ENCODE data around the gene SSNA1.
A peak's percentile ranks its signal among the peaks of the same experiment; 100 is the strongest.

SSNA1 gene

DNA sequence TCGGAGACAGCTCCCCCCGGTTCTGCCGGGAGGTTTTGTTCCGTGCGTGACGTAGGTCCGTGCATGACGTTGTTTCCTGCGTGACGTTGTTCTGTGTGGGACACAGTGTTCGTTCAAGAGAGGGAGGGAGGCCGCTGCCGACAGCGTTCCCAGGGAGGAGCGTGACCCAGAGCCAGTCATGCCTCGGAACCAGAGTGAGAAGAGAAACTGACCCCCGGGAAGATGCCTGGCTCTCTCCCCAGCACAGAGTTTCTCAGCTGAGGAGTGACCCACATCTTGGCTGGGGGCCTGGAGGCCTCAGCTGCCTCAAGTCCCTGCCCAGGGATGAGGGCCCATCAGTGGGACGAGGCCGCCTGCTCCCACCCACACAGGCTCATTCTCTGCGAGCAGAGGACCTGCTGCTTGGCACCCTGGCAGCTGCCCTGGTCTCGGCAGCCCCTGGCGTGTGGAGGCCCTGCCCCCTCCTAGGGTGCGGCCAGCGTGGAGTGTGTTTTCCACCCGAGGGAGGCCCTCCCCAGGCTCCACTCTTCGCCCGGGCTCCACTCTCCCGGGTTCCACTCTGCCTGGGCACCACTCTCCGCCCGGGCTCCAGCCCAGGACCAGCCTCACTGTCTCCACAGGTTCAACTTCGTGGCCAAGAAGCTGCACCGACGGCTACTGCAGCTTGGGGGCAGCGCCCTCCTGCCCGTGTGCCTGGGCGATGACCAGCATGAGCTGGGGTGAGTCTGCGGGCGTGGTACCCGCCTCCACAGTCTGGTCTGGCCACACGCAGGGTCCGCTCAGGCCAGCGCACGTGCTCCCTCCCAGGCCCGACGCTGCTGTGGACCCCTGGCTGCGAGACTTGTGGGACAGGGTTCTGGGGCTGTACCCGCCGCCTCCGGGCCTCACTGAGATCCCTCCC, 24.9 kb downstream of the SSNA1 start:
- H3K27ac ChIP-seq, result peak overlapping the region; percentile 82
- no peak for DNase-seq (ENCODE audit: low spot score)
- CTCF ChIA-PET, result interaction anchor here (0.7 to 2.1 kb wide), 7 partner anchors 11 to 36 kb away, joined by 3 to 8 read pairs (median 4); no protein-coding TSS in a partner anchor
- POLR2A ChIA-PET (ENCODE audit: low non-redundant PET), result interaction anchor here (0.6 kb wide), 1 partner anchor 8 kb away, joined by 3 read pairs; the partner anchor contains the start of genes NDOR1 and TMEM203
- TF ChIP-seq, protein P1, sequence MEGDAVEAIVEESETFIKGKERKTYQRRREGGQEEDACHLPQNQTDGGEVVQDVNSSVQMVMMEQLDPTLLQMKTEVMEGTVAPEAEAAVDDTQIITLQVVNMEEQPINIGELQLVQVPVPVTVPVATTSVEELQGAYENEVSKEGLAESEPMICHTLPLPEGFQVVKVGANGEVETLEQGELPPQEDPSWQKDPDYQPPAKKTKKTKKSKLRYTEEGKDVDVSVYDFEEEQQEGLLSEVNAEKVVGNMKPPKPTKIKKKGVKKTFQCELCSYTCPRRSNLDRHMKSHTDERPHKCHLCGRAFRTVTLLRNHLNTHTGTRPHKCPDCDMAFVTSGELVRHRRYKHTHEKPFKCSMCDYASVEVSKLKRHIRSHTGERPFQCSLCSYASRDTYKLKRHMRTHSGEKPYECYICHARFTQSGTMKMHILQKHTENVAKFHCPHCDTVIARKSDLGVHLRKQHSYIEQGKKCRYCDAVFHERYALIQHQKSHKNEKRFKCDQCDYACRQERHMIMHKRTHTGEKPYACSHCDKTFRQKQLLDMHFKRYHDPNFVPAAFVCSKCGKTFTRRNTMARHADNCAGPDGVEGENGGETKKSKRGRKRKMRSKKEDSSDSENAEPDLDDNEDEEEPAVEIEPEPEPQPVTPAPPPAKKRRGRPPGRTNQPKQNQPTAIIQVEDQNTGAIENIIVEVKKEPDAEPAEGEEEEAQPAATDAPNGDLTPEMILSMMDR (conservative IDR thresholded peaks at IDR 0.05; ENCODE audit: low read depth), result no peak; the same call in 1 of the 2 replicates

- peak overlapping the region; percentile 82 for H3K27ac ChIP-seq
- no peak for DNase-seq (ENCODE audit: low spot score)
- ChIA-PET CTCF (interaction anchor here (0.6 to 1.9 kb wide), 6 partner anchors 9 to 95 kb away, joined by 3 to 4 read pairs (median 4); no protein-coding TSS in a partner anchor), POLR2A (ENCODE audit: low non-redundant PET) (no interaction called here)
- TF ChIP-seq, protein P1 (conservative IDR thresholded peaks at IDR 0.05; ENCODE audit: low read depth), result no peak
Measured at GRCh38 chr9:137214620-137215019, 26.1 kb downstream of the SSNA1 start.

GRCh38 chr9:137215196-137215986, 26.9 kb downstream of the SSNA1 start:
- H3K27ac ChIP-seq, result peak overlapping the region; percentile 82
- ChIA-PET POLR2A (ENCODE audit: low non-redundant PET) (interaction anchor here (0.6 to 1.3 kb wide), 2 partner anchors 21 to 27 kb away, joined by 3 to 4 read pairs; partner anchors contain the start of genes ANAPC2 and SSNA1), CTCF (interaction anchor here (0.6 to 3.0 kb wide), 8 partner anchors 12 to 219 kb away, joined by 3 to 13 read pairs (median 3); partner anchors contain the start of gene RNF224)
- DNase-seq (ENCODE audit: low spot score), result no peak
- TF ChIP-seq, protein P1 (conservative IDR thresholded peaks at IDR 0.05; ENCODE audit: low read depth), result no peak

DNA sequence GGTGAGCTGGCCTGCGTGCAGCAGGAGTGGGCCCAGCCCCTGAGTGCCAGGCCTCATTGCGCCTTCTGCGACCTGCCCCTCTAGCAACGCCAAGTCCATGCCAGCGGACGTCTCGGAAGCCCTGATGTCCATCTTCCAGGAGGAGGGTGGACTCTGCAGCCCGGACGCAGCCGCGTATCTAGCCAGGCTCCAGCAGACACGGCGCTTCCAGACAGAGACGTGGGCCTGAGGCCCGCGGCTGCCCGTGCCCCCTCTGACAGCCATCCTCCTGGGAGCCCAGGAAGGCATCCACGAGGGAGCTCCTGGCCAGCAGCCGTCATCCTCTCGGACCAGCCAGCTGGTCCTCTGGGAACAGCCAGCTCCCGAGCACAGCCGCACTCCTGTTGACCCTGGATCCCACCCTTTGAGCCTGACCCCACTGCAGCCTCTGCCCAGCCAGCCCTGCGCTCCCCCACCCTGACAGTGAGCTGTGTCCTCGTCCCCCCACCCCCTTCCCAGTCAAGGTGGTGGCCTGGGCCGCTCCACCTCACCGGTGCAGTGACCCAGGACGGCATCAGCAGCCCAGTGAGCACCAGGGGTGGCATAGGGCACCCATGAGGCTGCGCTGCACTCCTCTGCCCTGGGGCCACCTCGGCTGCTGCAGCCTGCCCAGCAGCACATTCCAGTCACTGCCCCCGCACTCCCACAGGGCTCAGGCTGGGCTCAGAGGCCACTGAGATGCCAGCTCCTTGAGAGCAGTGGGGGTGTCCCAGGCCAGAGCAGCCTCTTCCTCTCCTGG, 27.9 kb downstream of the SSNA1 start:
- H3K27ac ChIP-seq, result peak overlapping the region; percentile 82
- no peak for DNase-seq (ENCODE audit: low spot score)
- TF ChIP-seq, protein P1 (conservative IDR thresholded peaks at IDR 0.05; ENCODE audit: low read depth), result no peak
- ChIA-PET CTCF (interaction anchor here (0.6 to 3.0 kb wide), 5 partner anchors 11 to 101 kb away, joined by 3 to 13 read pairs (median 4); partner anchors contain the start of gene RNF224), POLR2A (ENCODE audit: low non-redundant PET) (interaction anchor here (0.6 to 1.3 kb wide), 3 partner anchors 10 to 40 kb away, joined by 3 to 4 read pairs (median 3); partner anchors contain the start of genes ANAPC2 and SSNA1)

DNA sequence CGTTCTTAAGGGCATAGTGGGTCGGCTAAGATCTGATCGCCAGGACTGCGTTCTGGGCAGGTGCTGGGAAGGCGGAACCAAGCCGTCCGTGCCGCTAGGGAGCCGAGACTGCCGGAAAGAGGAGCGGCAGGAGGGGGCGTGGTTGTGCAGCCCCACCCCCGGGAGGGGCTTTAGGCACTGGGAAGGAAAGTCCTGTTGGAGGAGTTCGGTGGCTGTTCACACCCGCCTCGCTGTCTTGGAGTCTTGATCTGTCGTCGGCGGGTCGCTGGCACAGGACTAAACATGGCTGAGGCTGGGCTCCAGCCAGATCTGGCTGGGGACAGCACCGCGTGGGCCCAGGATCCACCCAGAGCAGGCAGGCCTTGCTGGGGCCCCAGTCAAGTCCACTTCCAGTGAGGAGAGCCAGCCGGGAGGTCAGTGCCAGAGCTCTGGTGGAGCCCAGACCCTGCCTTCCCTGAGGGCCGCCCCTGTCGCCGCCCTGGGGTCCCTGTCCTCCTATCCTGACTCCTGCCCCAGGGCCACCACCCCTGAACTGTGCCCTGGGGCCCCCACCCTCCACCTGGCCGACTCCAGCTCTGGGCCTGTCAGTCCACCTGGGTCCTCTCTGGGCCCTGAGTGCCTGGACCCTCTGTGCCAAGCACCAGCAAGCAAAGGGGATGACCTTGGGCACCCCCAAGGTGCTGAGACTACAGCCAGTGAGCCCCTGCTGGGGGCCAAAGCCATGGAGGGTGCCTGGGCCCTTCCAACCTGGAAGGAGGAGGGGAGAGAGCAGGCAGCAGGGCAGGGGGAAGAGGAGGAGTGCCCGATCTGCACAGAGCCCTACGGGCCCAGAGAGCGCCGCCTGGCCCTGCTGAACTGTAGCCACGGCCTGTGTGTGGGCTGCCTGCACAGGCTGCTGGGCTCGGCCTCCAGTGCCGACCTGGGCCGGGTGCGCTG, 29.1 kb downstream of the SSNA1 start:
- DNase-seq (ENCODE audit: low spot score), result peak; percentile 96
- peak overlapping the region; percentile 82 for H3K27ac ChIP-seq
- ChIA-PET CTCF (interaction anchor here (0.6 to 3.0 kb wide), 6 partner anchors 9 to 103 kb away, joined by 3 to 13 read pairs (median 5); partner anchors contain the start of gene RNF224), POLR2A (ENCODE audit: low non-redundant PET) (interaction anchor here (1.0 kb wide), 1 partner anchor 23 kb away, joined by 3 read pairs; no protein-coding TSS in a partner anchor)
- TF ChIP-seq, protein P1 (conservative IDR thresholded peaks at IDR 0.05; ENCODE audit: low read depth), result no peak
